Fibroblast of lung (primary cell): Measurements from ENCODE around the gene TPGS1. TPM values are rescaled to one million over a fixed set of nuclear protein-coding genes. Genes with fewer than 3 reads are reported as not detected.

Experiments used
- DNase-seq, 2 donors: peaks; one replicate each; pipeline versions ENCODE4 v3.0.0 to v3.0.0-alpha.2; 2010; ENCODE audit warnings: low read depth in 2 of 2
- H2AFZ ChIP-seq: 2 replicates; pipeline ENCODE4 v1.5.1; 2012; ENCODE audit warnings: low read length, control low read depth, inconsistent platforms
- H3K27ac ChIP-seq: 2 replicates; pipeline ENCODE4 v1.5.1; 2011; ENCODE audit warnings: low read length, control low read depth; ENCODE audit not compliant: insufficient read depth
- H3K27me3 ChIP-seq: 2 replicates; pipeline ENCODE4 v1.5.1; 2011; ENCODE audit warnings: mild to moderate bottlenecking, low read length; ENCODE audit not compliant: control insufficient read depth, insufficient read depth
- H3K36me3 ChIP-seq: 2 replicates; pipeline ENCODE4 v1.5.1; 2011; ENCODE audit warnings: low read length; ENCODE audit not compliant: control insufficient read depth, insufficient read depth
- H3K4me1 ChIP-seq: 2 replicates; pipeline ENCODE4 v1.5.1; 2011; ENCODE audit warnings: low read length; ENCODE audit not compliant: control insufficient read depth, insufficient read depth; ENCODE audit errors: extremely low read depth
- H3K4me2 ChIP-seq: 2 replicates; pipeline ENCODE4 v1.5.1; 2011; ENCODE audit warnings: low read length, control low read depth; ENCODE audit not compliant: insufficient read depth; ENCODE audit errors: extremely low read depth
- H3K4me3 ChIP-seq, 4 experiments: fragments of 200-600 bp in 1 of 4; sonication (generic) in 1 of 4; replicated peaks in 1 of 4; 2 replicates each; pipeline ENCODE4 v1.5.1; 2011 to 2016; ENCODE audit warnings: low read length in 4 of 4, low read depth in 3 of 4, mild to moderate bottlenecking in 3 of 4, control low read depth in 2 of 4, inconsistent platforms in 1 of 4, mixed read lengths in 1 of 4; ENCODE audit not compliant: insufficient read depth in 1 of 4; ENCODE audit errors: control extremely low read depth in 1 of 4
- H3K79me2 ChIP-seq: 2 replicates; pipeline ENCODE4 v1.5.1; 2012; ENCODE audit warnings: mild to moderate bottlenecking, low read length, inconsistent platforms; ENCODE audit not compliant: control insufficient read depth, insufficient read depth
- H3K9ac ChIP-seq: 2 replicates; pipeline ENCODE4 v1.5.1; 2011; ENCODE audit warnings: mild to moderate bottlenecking, low read length, control low read depth; ENCODE audit not compliant: insufficient read depth
- H3K9me3 ChIP-seq: 2 replicates; pipeline ENCODE4 v1.5.1; 2012; ENCODE audit warnings: low read depth, low read length; ENCODE audit not compliant: control insufficient read depth, insufficient read depth
- H4K20me1 ChIP-seq: 2 replicates; pipeline ENCODE4 v1.5.1; 2011; ENCODE audit warnings: low read length; ENCODE audit not compliant: control insufficient read depth, insufficient read depth; ENCODE audit errors: extremely low read depth
- CTCF ChIP-seq, 2 donors: IDR thresholded peaks in 1 of 2; conservative IDR thresholded peaks in 1 of 2; 1 replicate in 1 of 2; 2 replicates in 1 of 2; pipeline ENCODE4 v1.5.1; 2011 to 2012; ENCODE audit warnings: low read length in 2 of 2, control low read depth in 1 of 2, inconsistent platforms in 1 of 2, low read depth in 1 of 2, mild to moderate bottlenecking in 1 of 2
- EZH2 ChIP-seq: IDR thresholded peaks from 2 replicates; pipeline ENCODE4 v1.5.1; 2012; ENCODE audit warnings: low read length, control low read depth, mild to moderate bottlenecking; ENCODE audit errors: missing control alignments
- polyA plus RNA-seq, 2 donors: library from polyadenylated mRNA; depleted of rRNA in 1 of 2; stranded (reverse) in 1 of 2; unstranded in 1 of 2; fragments of >200 nt; gene quantifications; 2 replicates each; pipeline ENCODE4 v1.2.1, GENCODE V29; 2011 to 2012; ENCODE audit warnings: missing spikeins in 1 of 2
- total RNA-seq: library from RNA; depleted of rRNA; stranded (reverse); fragments of >200 nt; gene quantifications from 2 replicates; pipeline ENCODE4 v1.2.1, GENCODE V29; 2014

TPGS1 gene
- total and polyA plus RNA-seq, 2 donors (not counting 1 experiment from before 2014, with no cell fraction given): 2.0 to 30.1 TPM

GRCh38 chr19:485583-486236, 21.6 kb upstream of the TPGS1 start:
- H2AFZ ChIP-seq: peak overlapping the region; percentile 62
- peak overlapping the region in 1 of 4 experiments; percentile 17 for H3K4me3 ChIP-seq
- H3K36me3 ChIP-seq: no peaks in the 10 kb centered on the region
- peak overlapping the region; percentile 28 for H3K27ac ChIP-seq
- H3K79me2 ChIP-seq: no peaks in the 10 kb centered on the region
- no peaks in the 10 kb centered on the region for H3K27me3 ChIP-seq
- TF ChIP-seq CTCF (conservative IDR thresholded peaks at IDR 0.05 in 1 of 2, IDR thresholded peaks at IDR 0.05 in 1 of 2; ENCODE audit: low read depth in 1 of 2, low read length in 2 of 2): no peak
- TF ChIP-seq EZH2: no peak
- H3K4me2 ChIP-seq: peak overlapping the region; percentile 59
- peak overlapping the region; percentile 8 for H3K9ac ChIP-seq
- peaks cover 7% of the 10 kb centered on the region for H3K4me1 ChIP-seq
- H3K9me3 ChIP-seq: no peaks in the 10 kb centered on the region
- no peaks in the 10 kb centered on the region for H4K20me1 ChIP-seq
- DNase-seq: peak in 1 of 2 donors; percentile 36

DNA sequence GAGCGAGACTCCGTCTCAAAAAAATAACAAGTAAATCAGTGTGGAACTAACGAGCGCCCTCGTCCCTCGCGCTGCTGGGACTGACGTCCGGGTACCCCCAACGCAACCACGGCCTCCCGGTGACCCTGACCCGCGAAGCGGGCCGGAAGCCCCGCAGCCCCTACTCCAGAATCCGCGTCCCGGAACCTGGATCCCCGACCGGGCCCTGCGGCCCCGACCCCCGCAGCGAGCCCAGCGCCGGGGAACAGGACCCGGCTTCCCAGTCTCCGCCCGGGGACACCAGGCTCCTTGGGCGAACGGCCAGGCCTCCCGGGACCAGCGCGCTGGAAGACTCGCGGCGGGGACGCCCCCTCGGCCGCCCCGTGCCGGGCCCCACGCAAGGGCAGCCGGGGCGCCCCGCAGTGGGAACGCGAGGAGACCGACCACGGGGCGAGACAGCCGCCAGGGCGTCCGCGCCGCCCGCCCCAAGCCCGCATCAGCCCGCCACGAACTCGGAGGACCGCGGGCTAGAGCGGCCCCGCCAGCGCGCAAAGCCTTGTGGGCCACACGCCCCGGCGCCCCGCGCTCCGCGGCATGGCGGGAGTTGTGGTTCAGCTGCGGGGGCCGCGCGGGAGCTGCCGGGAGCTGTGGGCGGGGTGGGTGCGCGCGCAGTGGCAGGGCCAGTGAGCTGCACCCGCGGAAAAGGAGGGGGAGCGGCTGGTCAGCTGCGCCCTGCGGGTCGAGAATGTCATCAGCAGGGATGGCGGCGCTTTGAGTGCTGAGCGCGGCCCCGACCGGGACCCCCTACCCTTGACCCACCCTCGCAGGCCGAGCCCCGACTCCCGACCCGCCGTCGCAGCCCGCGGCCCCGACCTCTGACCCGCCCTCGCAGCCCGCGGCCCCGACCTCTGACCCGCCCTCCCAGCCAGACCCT, 18.5 kb upstream of the TPGS1 start:
- H3K36me3 ChIP-seq: no peaks in the 10 kb centered on the region
- H3K9ac ChIP-seq: peak overlapping the region; percentile 94
- TF ChIP-seq CTCF (conservative IDR thresholded peaks at IDR 0.05 in 1 of 2, IDR thresholded peaks at IDR 0.05 in 1 of 2; ENCODE audit: low read depth in 1 of 2, low read length in 2 of 2): no peak
- no peak for TF ChIP-seq EZH2
- DNase-seq: peak; percentile 93 to 95
- H2AFZ ChIP-seq: peak overlapping the region; percentile 29
- H3K9me3 ChIP-seq: no peaks in the 10 kb centered on the region
- H3K27me3 ChIP-seq: no peaks in the 10 kb centered on the region
- H4K20me1 ChIP-seq: no peaks in the 10 kb centered on the region
- H3K79me2 ChIP-seq: no peaks in the 10 kb centered on the region
- peak overlapping the region; percentile 85 for H3K4me2 ChIP-seq
- H3K27ac ChIP-seq: peak overlapping the region; percentile 83
- peak overlapping the region; percentile 63 to 88 (median 76) for H3K4me3 ChIP-seq
- H3K4me1 ChIP-seq: peaks cover 7% of the 10 kb centered on the region
